ENCODE results near the gene RPL7A.
A peak's percentile ranks its signal among the peaks of the same experiment; 100 is the strongest.

RPL7A gene

DNA sequence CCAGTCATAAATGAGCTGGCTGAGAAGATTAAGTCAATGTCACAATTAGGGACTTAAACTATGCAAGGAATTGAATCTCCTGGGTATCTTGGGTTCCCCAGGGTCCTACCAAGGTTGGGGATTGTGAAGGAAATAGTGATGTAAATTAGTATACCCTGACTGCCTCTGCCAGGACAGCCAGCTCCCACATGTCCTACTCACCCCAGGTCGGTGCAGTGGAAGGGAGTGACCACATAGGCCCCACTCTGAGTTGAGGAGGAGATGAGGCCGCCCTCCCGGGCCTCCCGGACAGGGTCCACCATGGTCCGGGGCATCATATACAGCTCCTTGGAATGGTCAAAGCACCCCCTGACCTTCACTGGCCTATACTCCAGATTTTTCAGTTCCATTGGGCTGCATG is 5.5 kb downstream of the RPL7A start:
- no peak overlapping the region for H3K4me3 ChIP-seq
- H3K9ac ChIP-seq: no peak overlapping the region
- H3K27me3 ChIP-seq: no peaks in the 10 kb centered on the region
- TF ChIP-seq Cebpa-rat (IDR thresholded peaks at IDR 0.05): no peak
- H3K4me2 ChIP-seq: no peak overlapping the region
- H3K4me1 ChIP-seq: peaks cover 78% of the 10 kb centered on the region
- H3K9me3 ChIP-seq: no peaks in the 10 kb centered on the region
- peaks cover 87% of the 10 kb centered on the region for H4K20me1 ChIP-seq
- 0 out of 2 replicates have a peak overlapping the region, but pooled peaks have one; percentile 31 for H3K27ac ChIP-seq
- peaks cover 61% of the 10 kb centered on the region for H3K36me3 ChIP-seq

DNA sequence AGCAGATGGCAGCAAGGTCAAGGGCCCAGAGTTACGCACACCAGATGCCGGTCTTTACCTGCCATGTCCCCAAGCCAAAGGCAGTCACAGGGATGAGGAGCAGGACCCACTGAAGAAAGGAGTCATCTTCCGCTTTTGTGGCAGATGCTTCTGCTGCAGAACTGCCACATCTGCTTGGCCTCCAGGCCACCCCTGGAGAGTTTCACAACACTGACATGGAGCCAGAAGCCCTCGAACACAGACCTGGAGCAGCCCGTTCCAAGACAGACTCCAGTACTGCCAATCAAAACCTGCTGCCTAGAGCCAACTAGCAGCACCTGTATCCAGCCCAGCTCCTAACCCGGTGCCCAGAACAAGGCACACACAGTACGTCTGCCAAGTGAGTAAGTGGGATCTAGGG is 6.7 kb downstream of the RPL7A start:
- H3K9ac ChIP-seq: peak overlapping the region; percentile 97; the same call in 1 of the 2 replicates
- H3K4me3 ChIP-seq: 0 out of 2 replicates have a peak overlapping the region, but pooled peaks have one; percentile 81
- peaks cover 63% of the 10 kb centered on the region for H3K36me3 ChIP-seq
- no peaks in the 10 kb centered on the region for H3K27me3 ChIP-seq
- peak overlapping the region; percentile 97 for H3K27ac ChIP-seq
- peaks cover 80% of the 10 kb centered on the region for H3K4me1 ChIP-seq
- peak overlapping the region; percentile 94 for H3K4me2 ChIP-seq
- H3K9me3 ChIP-seq: no peaks in the 10 kb centered on the region
- H4K20me1 ChIP-seq: peaks cover 87% of the 10 kb centered on the region
- TF ChIP-seq Cebpa-rat (IDR thresholded peaks at IDR 0.05): peak; percentile 43; the same call in 1 of the 2 replicates

DNA sequence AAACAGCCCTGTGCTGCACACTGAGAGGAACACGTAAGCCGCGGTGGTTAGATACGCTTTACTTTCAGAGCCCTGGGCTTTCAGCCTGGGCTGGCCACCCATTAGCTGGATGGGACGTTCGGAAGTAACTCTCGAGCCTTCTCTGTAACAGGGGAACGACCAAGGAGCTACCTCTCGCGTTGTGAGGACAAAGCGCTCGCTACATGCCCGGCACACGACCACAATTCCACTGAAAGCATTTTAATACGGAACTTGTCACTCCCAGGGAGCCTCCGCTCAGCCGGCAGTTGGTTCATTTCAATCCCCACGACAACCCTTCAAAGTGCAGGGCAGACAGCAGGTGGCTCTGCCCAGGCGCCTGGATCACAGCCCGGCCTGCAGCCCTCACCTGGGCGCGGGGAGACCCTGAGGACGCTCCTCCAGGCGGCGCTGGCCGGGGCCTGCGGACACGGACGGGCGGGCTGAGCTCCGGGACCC is 7.9 kb downstream of the RPL7A start:
- peak overlapping the region; percentile 97 for H3K9ac ChIP-seq
- peak overlapping the region; percentile 97 for H3K27ac ChIP-seq
- TF ChIP-seq Cebpa-rat (IDR thresholded peaks at IDR 0.05): no peak
- H3K4me3 ChIP-seq: peak overlapping the region; percentile 81
- peaks cover 87% of the 10 kb centered on the region for H4K20me1 ChIP-seq
- peaks cover 63% of the 10 kb centered on the region for H3K36me3 ChIP-seq
- H3K4me2 ChIP-seq: peak overlapping the region; percentile 94
- no peaks in the 10 kb centered on the region for H3K9me3 ChIP-seq
- H3K4me1 ChIP-seq: peaks cover 80% of the 10 kb centered on the region
- no peaks in the 10 kb centered on the region for H3K27me3 ChIP-seq

DNA sequence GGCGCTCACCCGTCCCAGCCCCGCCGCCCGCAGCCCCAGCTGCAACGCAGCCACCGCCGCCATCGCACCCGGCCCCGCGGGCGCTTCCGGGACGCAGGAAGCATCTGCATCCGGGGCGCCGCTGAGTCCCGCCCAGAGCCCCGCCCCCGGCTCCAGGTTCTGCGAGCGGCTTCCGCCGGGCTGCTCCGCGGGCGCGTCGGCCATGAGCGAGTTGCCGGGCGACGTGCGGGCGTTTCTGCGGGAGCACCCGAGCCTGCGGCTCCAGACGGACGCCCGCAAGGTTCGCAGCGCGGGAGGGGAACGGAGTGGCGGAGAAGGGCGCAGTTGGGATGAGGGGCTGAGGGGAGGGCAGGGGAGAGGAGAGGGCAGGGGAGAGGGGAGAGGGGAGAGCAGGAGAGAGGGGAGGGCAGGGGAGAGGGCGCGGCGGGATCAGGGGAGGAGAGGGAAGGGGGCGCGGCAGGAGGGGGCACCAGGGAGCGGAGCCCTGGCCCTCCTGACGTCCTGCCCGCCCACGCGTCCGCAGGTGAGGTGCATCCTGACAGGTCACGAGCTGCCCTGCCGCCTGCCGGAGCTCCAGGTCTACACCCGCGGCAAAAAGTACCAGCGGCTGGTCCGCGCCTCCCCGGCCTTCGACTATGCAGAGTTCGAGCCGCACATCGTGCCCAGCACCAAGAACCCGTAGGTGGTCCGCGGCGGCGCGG is 8.5 kb downstream of the RPL7A start, which contains the start of the genes SURF1 and SURF2:
Gene SURF1 (minus strand): TSS at position 97 of the 701 bp plus-strand sequence. CDS start 34 bp downstream, at position 63.
Gene SURF2 (plus strand): TSS at position 160 of the 701 bp plus-strand sequence. CDS start 43 bp downstream, at position 203.
- Histone ChIP-seq H3K36me3 (peaks cover 63% of the 10 kb centered on the region), H4K20me1 (peaks cover 87% of the 10 kb centered on the region)

DNA sequence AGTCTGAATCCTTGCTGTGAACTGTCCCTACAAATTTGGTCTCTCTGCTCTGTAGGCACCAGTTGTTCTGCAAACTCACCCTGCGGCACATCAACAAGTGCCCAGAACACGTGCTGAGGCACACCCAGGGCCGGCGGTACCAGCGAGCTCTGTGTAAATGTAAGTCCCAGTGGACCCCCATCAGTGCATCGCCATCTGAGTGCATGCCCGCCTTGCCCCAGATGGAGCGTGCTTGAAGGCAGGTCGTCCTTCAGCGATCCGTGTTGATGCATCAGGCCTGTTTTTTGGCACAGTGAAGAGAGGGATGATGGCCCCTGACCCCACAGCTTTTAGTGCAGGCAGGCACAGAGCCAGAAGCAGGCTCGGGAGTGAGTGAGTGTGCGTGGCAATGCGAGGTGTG is 9.6 kb downstream of the RPL7A start:
- H3K4me1 ChIP-seq: peaks cover 82% of the 10 kb centered on the region
- peak overlapping the region; percentile 97; the same call in 1 of the 2 replicates for H3K27ac ChIP-seq
- peaks cover 87% of the 10 kb centered on the region for H4K20me1 ChIP-seq
- no peaks in the 10 kb centered on the region for H3K9me3 ChIP-seq
- peak overlapping the region; percentile 97 for H3K9ac ChIP-seq
- TF ChIP-seq Cebpa-rat (IDR thresholded peaks at IDR 0.05): no peak
- no peaks in the 10 kb centered on the region for H3K27me3 ChIP-seq
- H3K36me3 ChIP-seq: peaks cover 63% of the 10 kb centered on the region
- peak overlapping the region; percentile 81 for H3K4me3 ChIP-seq
- peak overlapping the region; percentile 100 for H3K4me2 ChIP-seq

More for the DNA sequence above, 8.5 kb downstream of the RPL7A start, which contains the start of the genes SURF1 and SURF2:
- peak within 1 kb of the TSS; percentile 97 for H3K27ac ChIP-seq
- H3K9me3 ChIP-seq: no peaks in the 10 kb centered on the region
- peak within 1 kb of the TSS; percentile 97 for H3K9ac ChIP-seq
- H3K27me3 ChIP-seq: no peaks in the 10 kb centered on the region
- H3K4me1 ChIP-seq: peaks cover 80% of the 10 kb centered on the region
- H3K4me2 ChIP-seq: peak within 1 kb of the TSS; percentile 100
- H3K4me3 ChIP-seq: peak within 1 kb of the TSS; percentile 81
- no peak for TF ChIP-seq Cebpa-rat (IDR thresholded peaks at IDR 0.05)

DNA sequence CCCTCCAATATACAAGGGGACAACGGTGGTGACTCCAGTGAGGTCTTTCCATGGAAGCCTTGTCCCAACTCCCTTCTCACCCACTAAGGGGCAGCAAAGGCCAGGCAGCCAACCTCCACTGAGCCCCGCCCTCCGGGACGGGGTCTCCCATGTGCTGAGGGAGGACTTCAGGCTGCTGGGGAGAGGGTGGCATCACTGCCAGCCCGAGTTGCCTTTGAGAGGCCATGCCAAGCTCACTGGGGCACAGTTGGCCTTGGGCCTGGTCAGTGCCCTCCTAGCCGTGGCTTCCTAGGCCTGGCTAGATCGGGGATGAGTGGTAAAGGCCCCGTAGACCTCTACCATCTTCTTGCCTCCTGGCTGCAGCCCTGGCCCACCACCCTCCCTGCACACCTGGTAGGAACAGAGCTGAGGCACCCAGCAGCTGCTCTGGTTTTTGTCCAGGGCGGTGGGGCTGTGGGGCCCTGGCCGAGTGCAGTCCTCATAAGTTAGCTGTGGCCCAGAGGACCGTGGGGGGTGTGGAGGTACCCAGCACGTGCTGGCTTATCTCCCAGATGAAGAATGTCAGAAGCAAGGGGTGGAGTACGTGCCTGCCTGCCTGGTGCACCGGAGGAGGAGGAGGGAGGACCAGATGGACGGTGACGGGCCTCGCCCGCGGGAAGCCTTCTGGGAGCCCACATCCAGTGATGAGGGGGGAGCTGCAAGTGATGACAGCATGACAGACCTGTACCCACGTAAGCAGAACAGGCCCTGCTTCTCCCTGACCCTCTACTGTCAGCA is 11.6 kb downstream of the RPL7A start:
- peak overlapping the region; percentile 33; the same call in 1 of the 2 replicates for H3K27ac ChIP-seq
- TF ChIP-seq Cebpa-rat (IDR thresholded peaks at IDR 0.05): no peak
- peak overlapping the region; percentile 43 for H3K4me2 ChIP-seq
- H3K9ac ChIP-seq: peak overlapping the region; percentile 24; the same call in 1 of the 2 replicates
- H3K27me3 ChIP-seq: no peaks in the 10 kb centered on the region
- peaks cover 70% of the 10 kb centered on the region for H3K4me1 ChIP-seq
- no peak overlapping the region for H3K4me3 ChIP-seq
- peaks cover 70% of the 10 kb centered on the region for H3K36me3 ChIP-seq
- H3K9me3 ChIP-seq: no peaks in the 10 kb centered on the region
- peaks cover 92% of the 10 kb centered on the region for H4K20me1 ChIP-seq

DNA sequence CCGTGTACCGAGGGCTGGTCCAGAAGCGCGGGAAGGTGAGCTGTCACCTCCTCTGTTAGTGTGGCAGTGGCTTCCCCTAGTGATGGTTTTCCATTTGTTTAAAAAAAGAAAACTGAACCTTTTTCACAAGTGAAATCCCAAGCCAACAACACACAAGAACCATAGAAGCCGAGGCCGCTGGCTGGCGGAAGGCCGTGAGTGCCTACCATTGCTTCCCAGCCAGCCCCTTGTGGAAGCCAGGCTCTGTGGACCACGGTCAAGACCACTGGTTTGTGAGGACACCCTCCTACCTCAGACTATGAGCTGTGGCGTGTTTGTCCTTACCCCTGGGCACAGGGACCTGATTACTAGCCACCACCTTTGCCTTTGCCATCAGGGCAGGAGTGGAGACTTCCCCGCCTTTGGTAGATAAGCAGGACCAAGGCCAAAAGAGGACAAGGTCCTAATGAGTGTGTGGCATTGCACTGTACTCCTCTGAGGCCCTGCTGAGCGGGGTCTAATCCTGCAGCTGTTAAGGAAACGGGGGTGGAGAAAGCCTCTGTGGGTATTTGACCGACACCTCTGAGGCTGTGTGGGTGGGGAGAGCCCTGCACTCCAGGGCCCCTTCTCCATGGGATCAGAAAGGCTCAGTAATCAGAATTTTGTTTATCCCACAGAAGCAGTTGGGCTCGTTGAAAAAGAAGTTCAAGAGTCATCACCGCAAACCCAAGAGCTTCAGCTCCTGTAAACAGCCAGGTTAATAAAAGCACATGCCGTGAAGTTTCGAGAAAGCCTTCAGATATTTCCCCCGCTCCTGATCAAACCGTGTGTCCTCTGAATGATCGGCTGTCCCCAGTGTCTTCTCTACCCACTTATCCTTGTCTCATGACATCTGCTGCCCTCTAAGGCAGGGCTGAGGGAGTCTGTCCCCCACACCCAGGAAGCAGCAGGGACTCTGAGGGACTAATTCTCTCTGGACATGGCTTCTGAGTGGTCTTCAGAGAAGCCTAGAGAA is 12.7 kb downstream of the RPL7A start:
- TF ChIP-seq Cebpa-rat (IDR thresholded peaks at IDR 0.05): no peak
- Histone ChIP-seq H3K36me3 (peaks cover 81% of the 10 kb centered on the region), H3K27ac (peak overlapping the region; percentile 33), H3K4me1 (peaks cover 65% of the 10 kb centered on the region), H3K9me3 (no peaks in the 10 kb centered on the region), H3K4me2 (peak overlapping the region; percentile 43), H3K9ac (peak overlapping the region; percentile 26), H3K27me3 (no peaks in the 10 kb centered on the region), H4K20me1 (peaks cover 92% of the 10 kb centered on the region), H3K4me3 (no peak overlapping the region)

DNA sequence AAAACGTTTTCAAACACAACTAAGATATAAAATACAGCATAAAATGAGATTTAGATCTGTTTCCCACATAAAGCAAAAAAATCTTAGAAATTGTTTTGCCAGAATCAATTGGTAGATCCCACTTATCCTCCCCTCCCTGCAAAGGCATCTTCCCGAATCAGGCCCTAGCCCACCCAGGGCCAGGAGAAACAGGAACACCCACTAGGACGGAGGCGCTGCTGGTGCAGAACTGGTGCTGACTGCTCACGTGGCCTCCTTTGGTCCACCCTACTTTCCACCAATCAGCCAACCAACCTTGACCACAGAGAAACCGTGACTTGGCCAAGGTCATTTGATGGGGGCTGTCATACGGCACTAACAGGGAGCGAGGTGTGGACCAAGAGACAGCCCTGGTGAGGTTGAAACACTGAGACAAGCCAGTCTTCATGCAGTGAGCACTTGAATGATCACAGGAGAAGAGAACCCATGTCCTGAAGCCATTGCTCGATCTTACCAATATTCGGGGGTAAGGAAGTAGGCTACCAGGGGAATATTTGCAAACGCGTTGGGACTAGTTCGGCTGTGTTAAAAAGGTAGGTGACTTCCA is 13.6 kb downstream of the RPL7A start:
- Histone ChIP-seq H3K9ac (0 out of 2 replicates have a peak overlapping the region, but pooled peaks have one; percentile 26), H3K9me3 (no peaks in the 10 kb centered on the region), H3K27ac (no peak overlapping the region), H3K27me3 (no peaks in the 10 kb centered on the region), H3K4me2 (peak overlapping the region; percentile 43; the same call in 1 of the 2 replicates), H3K4me1 (peaks cover 64% of the 10 kb centered on the region), H3K4me3 (no peak overlapping the region), H4K20me1 (peaks cover 97% of the 10 kb centered on the region), H3K36me3 (peaks cover 90% of the 10 kb centered on the region)
- no peak for TF ChIP-seq Cebpa-rat (IDR thresholded peaks at IDR 0.05)
